NCI-H2227 (cell line): Measurements from ENCODE around the gene ALK.

Experiments
- DNase-seq: peaks from one replicate; lab custom pipeline; 2025; ENCODE audit not compliant: unreplicated experiment; lab: John Stamatoyannopoulos, UW

Gene ALK

GRCh38 chr2:29462293-29462692 lies 459.1 kb downstream of the ALK start:
- DNase-seq = no peak

GRCh38 chr2:29460190-29460589 lies 461.2 kb downstream of the ALK start:
- no peak for DNase-seq

- no peak for DNase-seq
Measured at GRCh38 chr2:29459445-29460179, 461.8 kb downstream of the ALK start.

- DNase-seq = no peak
Measured at GRCh38 chr2:29456429-29456828, 465.0 kb downstream of the ALK start.

- peak; percentile 79 for DNase-seq
Measured at GRCh38 chr2:29455200-29455860, 466.1 kb downstream of the ALK start.

- DNase-seq = no peak
Measured at GRCh38 chr2:29452036-29452435, 469.4 kb downstream of the ALK start.

GRCh38 chr2:29450596-29451222 lies 470.7 kb downstream of the ALK start:
- peak; percentile 5 for DNase-seq

- no peak for DNase-seq
Measured at GRCh38 chr2:29449499-29449898, 471.9 kb downstream of the ALK start.

- no peak for DNase-seq
Measured at GRCh38 chr2:29448096-29448688, 473.2 kb downstream of the ALK start.

GRCh38 chr2:29447513-29447912 lies 473.9 kb downstream of the ALK start:
- DNase-seq = no peak

- DNase-seq = no peak
Measured at GRCh38 chr2:29446847-29447246, 474.5 kb downstream of the ALK start.

- DNase-seq = no peak
Measured at GRCh38 chr2:29444150-29444549, 477.2 kb downstream of the ALK start.

GRCh38 chr2:29443627-29444026 lies 477.8 kb downstream of the ALK start:
- no peak for DNase-seq

GRCh38 chr2:29443151-29443550 lies 478.2 kb downstream of the ALK start:
- peak; percentile 59 for DNase-seq

- no peak for DNase-seq
Measured at GRCh38 chr2:29440921-29441623, 480.3 kb downstream of the ALK start.

GRCh38 chr2:29433920-29434319 lies 487.5 kb downstream of the ALK start:
- no peak for DNase-seq

GRCh38 chr2:29433128-29433527 lies 488.3 kb downstream of the ALK start:
- DNase-seq = no peak

- DNase-seq = no peak
Measured at GRCh38 chr2:29431485-29431884, 489.9 kb downstream of the ALK start.

- no peak for DNase-seq
Measured at GRCh38 chr2:29430382-29431112, 490.8 kb downstream of the ALK start.

GRCh38 chr2:29426354-29426753 lies 495.0 kb downstream of the ALK start:
- DNase-seq = no peak

- no peak for DNase-seq
Measured at GRCh38 chr2:29425866-29426265, 495.5 kb downstream of the ALK start.
